PC-9 (cell line): ENCODE measurements around the gene DIAPH2.

Experiments
- EZH2 ChIP-seq: fragments of 200-600 bp; sonication (generic); IDR thresholded peaks from 2 replicates; pipeline ENCODE4 v1.8.0; 2017; ENCODE audit warnings: antibody characterized with exemption, low read depth
- TF ChIP-seq, protein P1 (sequence below): fragments of 200-600 bp; sonication (generic); conservative IDR thresholded peaks from 2 replicates; pipeline ENCODE4 v1.6.1; 2017; ENCODE audit warnings: mixed run types, antibody characterized with exemption, mild to moderate bottlenecking, moderate library complexity

DNA sequence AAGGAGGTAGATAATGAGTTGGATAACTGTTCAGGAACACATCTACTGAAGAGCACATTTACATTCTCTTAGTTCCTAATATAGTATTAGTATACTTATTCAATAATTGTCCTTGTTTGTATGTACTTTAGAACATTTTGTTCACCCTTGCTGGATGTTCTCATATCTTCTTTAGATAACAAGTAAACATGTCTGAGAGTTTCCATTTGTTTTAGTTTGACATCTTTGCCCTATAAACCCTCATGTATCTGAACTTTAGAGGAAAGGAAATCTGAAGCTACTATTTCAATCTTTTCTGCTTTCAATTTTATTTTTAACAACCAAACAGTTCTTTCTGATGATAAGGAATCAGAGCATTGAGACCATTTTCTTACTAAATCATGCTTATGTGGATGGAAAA is 717.7 kb downstream of the DIAPH2 start:
- TF ChIP-seq, protein P1, sequence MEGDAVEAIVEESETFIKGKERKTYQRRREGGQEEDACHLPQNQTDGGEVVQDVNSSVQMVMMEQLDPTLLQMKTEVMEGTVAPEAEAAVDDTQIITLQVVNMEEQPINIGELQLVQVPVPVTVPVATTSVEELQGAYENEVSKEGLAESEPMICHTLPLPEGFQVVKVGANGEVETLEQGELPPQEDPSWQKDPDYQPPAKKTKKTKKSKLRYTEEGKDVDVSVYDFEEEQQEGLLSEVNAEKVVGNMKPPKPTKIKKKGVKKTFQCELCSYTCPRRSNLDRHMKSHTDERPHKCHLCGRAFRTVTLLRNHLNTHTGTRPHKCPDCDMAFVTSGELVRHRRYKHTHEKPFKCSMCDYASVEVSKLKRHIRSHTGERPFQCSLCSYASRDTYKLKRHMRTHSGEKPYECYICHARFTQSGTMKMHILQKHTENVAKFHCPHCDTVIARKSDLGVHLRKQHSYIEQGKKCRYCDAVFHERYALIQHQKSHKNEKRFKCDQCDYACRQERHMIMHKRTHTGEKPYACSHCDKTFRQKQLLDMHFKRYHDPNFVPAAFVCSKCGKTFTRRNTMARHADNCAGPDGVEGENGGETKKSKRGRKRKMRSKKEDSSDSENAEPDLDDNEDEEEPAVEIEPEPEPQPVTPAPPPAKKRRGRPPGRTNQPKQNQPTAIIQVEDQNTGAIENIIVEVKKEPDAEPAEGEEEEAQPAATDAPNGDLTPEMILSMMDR: no peak
- TF ChIP-seq EZH2: no peak
